GM19239 (cell line): ENCODE data around the gene CIB2.

Experiments used
- DNase-seq: peaks from one replicate; pipeline ENCODE4 v3.0.0; 2011; ENCODE audit warnings: low spot score; ENCODE audit not compliant: insufficient read length
- FAIRE-seq: peaks from 2 replicates; lab custom pipeline; 2011; peaks lifted over from hg19 to GRCh38; lab: Jason Lieb, UNC

CIB2 gene

DNA sequence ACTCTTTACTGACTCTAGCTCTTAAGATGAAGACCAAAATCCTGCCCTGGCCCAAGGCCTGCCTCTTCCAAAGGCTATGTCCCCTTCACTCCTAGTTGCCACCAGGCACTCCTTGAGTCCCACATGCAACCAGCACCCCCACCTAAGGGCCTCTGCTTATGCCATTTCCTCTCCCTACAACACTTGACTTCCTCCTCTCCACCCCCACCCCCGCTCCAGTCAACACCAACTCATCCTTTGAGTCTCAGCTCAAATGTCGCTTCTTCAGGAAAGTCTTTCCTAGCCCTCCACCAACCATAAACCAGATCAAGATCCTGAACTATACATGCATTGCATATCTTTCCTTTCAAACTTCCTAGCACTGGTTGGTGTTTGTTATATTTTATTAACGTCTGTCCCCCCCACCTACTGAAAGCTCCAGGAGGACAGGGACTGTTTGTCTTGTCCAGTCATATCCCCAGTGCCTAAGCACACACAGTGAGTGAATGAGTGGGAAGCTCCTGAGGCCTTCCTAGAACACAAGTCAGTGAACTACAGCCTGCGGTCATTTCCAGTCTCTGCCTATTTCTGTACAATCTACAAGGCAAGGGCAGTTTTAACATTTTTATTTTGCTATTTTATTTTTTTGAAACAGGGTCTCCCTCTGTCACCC is 61.1 kb downstream of the CIB2 start:
- DNase-seq (no peak), FAIRE-seq (peak; percentile 31)

DNA sequence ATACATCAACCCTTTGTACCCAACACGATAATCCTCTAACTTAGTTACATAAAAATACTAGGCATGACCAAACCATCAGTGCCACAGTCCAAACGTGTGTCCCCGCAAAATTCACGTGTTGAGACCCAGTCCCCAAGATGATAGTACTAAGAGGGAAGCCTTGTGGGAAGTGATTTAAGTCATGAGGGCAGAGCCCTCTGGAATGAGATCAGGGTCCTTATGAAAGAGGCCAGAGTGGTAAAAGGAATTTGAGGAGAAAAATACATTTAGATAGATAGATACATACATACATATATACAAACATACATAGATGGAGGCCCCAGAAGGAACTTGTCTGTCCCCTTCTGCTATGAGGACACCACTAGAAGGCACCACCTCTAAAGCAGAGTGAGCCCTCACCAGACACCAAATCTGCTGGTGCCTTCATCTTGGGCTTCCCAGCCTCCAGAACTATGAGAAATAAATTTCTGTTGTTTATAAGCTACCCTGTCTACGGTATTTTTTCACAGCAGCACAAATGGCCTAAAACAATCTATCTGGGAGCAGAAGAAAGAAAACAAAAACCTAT is 61.7 kb downstream of the CIB2 start:
- no peak for FAIRE-seq
- no peak for DNase-seq

DNA sequence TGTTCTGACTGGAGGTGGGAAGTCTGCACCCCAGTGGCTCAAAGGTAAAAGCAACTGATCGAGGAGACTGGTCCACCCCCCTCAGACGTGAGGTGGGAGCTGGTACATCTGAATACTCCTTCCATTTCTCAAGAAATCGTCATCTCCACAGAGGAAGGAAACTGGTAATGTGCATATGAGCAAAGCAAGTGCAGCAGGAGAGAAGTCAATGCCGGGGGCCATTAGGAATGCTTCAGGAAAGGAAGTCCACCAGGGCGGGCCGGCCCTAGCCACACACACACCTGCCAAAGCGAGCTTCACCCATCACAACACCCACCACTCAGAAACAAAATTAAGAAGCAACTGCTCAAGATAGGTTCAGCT is 62.2 kb downstream of the CIB2 start:
- FAIRE-seq (no peak), DNase-seq (no peak)

DNA sequence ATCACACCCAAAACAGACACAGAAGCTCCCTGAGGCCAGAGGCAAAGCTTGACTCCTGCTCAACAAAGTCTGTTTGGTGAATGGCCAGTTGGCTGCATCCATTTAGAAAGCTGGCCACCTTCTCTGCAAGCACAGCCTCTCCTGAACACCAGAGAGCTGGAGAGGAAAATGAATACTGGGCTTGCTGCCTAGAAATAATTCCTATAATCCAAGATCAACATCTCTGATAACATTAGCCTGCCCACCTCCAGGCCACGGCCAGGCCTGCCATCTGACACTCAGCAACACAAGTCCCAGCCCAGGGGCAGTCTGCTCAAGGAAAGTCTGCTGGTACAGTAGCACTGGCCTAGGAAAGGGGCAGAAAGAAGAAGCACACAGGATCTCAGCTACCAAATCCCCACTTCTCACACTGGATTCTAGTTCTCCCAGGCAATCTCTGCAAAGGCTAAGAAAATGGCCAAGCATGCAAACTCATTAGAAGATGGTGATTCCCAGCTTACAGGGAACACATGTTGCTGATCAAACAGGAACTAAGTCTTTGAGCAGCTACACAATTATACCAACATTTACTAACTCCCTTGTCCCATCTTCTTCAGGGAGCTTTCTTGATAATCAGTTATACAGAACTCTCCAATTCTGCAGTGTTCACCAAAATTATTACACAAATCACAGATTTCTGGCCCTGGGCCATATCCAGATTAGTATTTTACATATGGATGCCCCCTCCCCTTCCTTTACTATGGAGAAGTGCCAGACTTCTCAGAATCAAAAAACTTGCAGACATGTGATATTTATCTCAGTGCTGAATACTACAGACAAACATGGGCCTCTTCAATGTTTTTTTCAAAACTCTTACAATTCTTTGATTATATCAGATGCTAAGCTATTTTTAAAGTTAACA is 63.7 kb downstream of the CIB2 start:
- DNase-seq (no peak), FAIRE-seq (no peak)

DNA sequence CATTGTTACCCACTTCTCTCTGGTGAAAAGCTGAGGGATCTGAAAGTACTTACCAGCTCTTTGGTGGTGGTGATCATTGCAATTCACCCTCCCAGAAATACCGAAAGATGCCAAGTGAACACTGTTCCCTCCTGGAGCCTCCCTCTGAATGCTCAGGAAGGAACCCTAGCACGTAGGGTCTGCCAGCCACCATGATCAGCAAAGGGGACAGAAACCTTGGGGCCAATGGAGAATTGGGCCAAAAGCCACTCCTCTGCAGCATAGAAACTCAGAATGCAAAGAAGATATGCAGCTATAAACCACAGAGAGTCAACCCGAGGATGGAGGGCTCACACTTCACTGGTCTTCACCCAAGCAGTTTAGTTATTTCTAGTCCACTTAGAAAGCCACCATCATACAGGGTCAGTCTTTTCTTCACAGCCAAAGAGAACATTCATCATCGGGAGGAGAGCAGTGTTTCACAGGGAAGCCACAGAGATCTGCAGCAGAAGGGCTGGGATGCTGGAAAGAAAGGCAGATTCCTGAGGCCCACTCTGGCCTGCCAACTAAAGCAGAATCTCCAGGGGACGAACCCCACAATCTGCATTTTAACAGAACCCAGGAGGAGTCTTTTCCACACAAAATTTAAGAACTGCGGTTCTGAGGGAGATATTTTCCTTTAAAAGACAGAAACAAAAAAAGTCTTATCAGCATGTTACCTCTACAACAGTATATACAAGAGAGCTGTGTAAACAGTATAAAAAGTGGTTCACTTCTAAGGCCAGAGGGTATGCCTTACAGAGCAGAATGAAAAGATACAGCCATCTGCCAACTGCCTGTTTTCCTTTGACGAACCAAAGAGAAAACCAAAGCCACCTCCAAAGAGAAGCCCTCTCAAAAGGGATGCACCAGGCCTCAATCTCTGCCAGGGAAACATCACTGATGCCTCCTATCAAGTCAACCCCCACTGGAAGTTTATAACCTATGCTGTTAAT is 65.0 kb downstream of the CIB2 start:
- FAIRE-seq, result peak; percentile 96

DNA sequence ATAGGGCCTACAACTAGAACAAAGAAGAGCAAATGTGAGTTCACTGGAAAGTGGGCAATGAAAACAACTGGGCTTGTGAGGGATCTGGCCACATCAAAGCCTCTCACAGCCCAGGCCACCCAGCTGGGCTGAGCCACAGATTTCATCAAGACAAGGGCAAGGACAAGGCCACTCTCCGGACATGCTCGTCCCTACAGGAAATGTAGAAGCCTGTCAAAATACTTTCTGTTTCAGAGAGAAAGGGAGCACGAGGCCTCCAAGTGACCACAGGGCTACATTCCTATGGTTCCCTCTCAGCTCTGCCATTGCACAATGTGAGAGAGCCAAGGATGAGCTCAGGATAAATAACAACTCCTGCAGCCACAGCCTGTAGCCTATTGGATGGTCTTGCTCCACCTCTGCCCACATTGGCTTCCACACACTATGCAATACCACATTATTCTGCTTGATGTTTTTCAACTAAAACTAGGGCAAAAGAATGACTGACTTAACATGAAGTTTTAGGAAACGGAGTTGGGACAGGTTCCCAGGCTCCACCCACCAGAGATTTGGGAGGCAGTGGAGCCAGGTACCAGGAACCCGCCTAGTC is 65.9 kb downstream of the CIB2 start:
- no peak for DNase-seq

More for the DNA sequence above, 65.0 kb downstream of the CIB2 start:
- peak; percentile 48 for DNase-seq

DNA sequence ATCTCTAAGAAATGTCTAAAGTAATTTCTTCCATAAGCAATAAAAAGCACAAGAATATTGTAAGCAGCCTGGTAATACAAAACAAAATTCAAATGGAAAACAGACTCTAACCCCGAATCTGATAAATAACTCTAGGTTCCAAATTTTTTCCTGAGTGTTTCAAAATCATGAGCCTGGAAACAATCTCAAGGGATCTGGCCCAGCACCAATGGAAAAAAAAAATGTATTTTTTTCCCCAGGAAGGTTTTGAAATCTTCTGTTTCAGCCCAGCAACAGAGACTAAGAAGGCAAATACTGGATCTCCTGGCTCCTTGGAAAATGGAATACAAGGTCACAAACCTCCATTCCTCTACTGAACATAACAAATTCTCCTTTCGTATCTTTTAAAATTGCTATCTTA is 66.7 kb downstream of the CIB2 start:
- DNase-seq (no peak), FAIRE-seq (no peak)

More for the DNA sequence above, 65.9 kb downstream of the CIB2 start:
- peak; percentile 92 for FAIRE-seq

DNA sequence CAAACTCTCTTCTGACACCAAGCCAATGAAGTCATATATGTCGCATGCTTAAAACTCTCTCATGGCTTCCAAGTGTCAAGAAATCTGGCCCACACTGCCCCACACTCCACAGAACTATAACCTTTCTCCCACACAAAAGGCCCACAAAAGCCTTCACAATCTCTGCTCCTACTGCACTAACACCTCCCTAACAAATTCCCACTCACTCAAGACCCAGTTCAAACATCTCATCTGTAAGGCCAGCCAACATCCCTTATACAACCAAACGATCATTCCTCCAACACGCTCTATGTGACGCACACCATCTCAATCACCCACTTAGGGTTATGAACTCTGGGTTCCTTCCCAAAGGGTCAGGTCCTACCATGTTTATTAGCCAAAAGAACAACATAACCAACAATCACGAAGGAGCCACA is 67.3 kb downstream of the CIB2 start:
- DNase-seq (no peak), FAIRE-seq (peak; percentile 52)

DNA sequence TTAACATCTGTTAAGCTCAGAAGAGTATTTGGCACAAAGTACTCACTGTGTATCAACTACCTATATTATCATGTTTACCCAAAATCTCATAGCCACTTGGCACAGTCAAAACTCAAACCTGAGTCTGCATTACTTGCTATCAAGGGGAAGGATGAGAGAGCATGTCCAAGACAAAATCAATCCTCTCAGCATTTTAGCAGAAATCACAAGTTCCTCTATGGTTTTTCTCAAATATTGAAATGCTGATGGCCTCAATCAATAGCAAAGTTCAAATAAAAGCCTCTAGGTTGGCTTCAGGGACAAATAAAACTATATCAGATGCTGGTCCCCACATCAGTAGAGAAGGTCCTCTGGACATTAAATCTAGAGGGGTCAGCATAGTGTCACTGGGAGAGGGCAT is 68.0 kb downstream of the CIB2 start:
- DNase-seq (no peak), FAIRE-seq (no peak)

DNA sequence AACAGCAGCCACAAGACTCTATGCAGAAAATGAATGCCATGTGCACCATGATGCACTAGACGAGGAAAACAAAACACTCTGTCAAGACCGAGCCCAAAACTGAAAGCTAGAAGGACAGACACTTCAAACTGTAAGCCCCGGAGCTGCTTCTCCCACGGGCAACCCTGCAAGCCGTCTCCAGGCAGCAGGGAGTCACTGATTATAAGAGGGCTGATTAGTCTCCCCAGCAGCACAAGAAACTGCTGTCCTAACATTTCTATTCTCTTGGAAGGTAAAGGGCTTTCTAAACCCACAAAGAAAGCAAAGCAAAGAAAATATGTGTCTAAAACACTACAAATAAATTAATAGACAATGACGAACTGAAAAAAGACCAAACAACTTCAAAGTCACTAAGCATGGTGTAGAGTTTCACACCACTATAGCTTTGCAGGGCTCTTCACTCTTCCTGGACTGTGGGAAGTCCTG is 69.2 kb downstream of the CIB2 start:
- FAIRE-seq (peak; percentile 84), DNase-seq (peak; percentile 42)

DNA sequence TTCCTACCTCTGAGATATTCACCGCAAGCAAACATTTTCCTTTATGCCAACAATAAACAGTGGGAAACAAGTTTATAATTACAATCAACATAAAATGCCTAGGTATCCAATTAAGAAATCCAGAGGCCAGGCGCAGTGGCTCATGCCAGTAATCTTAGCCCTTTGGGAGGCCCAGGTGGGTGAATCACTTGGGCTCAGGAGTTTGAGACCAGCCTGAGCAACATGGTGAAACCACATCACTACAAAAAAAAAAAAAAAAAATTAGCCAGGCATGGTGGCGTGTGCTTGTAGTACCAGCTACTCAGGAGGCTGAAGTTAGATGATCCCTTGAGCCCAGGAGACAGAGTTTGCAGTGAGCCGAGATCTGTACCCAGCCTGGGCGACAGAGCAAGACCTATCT is 71.0 kb downstream of the CIB2 start:
- FAIRE-seq (no peak), DNase-seq (no peak)

DNA sequence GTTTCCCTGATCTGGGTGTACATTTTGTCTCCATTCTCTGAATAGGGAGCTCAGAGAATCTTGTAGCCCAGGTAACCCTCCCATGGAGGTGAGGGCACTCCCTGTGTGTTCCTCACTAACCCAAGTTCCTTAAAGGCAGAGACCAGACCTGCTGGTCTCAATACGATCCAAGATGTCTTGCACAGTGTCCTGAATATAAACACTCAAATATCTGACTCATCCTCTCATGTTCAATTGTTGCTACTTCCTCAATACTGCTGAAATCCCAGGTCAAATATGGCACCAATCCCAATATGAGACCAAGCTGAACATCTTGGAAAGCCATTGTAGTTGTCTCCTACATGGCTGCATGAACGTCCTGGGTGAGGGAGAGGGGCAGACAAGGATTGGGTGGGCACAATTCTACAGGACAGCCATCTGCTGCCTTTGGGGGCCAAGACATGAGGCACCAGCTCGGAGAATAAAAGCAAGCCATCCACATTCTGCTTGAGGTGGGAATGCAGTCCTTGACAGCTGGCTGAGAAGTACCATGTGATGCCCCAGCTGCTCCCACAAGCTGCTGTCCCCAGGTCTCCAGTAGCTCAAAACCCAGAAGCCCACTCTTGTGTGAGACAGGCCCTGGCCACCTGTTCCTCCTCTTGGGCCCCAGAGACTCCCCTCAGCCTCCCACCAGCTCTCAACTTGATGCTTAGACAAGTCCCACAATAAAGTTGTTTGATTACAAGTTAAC is 72.0 kb downstream of the CIB2 start:
- FAIRE-seq (no peak), DNase-seq (no peak)

DNA sequence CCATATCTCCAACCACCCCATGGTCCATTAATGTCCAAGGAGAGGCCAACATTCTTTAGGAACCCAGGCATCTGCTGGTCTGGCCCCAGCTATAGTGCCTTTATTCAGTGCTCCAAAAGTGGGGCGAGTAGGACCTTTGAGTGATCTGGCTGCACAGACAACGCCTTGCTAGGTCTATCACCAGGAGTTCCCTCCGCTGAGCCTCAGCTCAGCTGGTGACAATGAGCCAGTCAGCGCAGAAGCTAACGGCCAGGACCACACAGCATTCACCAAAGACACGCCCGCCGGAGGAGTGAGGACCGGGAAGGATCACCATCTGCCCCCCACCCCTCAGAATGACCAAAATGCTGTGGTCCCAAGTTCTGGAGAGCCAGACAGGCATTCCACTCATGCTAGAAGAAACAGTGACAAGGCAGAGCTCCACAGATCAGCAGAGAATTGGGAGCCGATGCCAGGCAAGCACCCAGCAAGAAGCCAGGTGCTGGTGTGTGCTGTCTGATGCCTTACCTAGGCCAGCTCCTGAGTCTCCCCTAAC is 72.8 kb downstream of the CIB2 start:
- DNase-seq, result no peak
- no peak for FAIRE-seq

DNA sequence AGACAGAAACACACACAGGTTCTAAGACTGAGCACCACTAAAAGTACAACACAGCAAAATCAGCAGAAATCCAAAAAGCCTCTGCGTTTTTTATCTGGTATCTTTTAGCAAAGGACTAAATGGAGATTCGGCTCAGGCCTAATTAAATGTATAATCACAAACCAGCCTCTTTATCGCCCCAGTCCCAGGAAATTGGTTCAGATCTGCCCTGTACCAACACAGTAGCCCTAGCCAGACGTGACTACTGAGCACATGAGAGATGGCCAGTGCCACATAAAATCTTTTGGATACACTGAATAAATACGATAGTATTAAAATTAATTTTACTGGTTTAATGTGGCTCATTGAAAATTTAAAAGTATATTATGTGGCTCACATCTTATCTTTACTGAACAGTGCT is 73.4 kb downstream of the CIB2 start:
- DNase-seq (no peak), FAIRE-seq (no peak)

DNA sequence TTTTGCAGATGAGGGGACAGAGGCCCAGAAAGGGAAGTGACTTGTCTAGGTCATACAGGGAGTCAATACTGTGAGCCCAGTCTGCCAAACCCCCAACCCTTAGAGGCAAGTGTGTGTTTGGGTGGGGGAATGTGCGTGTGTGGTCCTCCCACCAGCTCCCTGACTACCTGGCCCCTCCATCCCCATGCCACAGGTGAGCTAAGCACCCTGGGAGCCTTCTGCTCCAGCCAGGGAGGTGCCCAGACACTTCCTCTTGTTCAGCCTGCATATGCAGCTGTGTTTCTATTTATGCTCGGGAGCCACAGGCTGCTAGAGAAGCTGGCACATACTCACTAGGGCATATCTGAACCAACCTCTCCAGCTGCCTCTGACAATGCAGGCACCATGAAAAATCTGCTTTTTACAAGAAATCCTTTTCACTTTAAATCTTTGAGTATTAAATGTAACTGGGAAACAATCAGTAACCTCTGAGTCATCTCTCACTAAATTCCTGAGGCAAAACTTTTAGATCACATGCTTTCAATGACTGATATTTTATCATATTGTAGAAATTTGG is 74.5 kb downstream of the CIB2 start:
- FAIRE-seq (no peak), DNase-seq (no peak)

DNA sequence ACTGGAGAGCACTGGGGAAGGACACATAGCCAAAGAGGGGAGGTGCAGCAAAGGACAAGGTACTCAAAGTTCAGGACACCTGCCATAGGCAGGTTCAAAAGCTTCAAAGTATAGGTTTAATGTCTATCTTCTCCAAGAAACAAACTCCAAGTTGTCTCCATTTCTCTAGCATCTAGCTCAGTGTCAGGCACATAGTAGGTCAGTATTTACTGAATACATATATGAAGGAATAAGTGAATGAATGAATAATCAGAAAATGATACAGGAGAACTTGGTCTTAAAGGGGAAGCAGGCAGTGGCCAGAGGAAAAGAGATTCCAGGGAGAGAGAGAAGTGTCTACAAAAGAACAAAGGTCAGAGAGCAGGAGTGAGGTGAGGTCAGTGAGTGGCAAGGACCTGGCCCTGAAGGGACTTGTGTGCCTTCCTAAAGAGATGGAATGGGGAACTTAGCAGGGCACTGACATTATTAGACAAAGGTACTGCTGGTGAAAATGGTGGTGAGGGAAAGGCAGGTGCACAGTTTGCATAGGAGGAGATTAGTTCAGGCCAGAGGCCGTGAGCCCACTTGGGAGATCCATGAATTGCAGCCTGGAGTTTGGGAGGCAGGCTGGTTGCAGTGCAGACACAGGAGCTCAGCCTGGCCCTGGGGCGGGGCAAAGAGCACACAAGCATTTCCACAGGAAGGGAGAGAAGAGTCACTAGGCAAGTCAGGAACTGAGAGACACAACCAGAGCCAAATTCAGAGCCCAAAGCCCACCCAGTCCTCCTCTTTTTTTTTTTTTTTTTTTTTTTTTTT is 75.1 kb downstream of the CIB2 start:
- DNase-seq (no peak), FAIRE-seq (peak; percentile 55)

DNA sequence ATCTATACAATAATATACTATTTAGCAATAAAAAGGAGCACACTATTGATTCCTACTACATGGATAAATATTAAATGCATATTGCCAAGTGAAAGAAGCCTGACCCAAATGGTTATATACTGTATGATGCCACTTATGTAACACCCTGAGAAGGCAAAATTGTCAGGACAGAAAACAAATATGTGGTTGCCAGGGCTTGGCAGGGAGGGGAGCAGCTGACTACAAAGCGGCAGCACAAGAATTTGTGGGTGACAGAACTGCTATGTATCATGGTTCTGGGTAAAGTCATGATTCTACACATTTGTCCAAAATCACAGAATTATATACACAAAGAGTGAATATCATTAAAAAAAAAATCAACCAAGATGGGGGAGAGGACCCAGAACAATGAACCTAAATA is 76.3 kb downstream of the CIB2 start:
- FAIRE-seq (no peak), DNase-seq (no peak)
